ENCODE measurements around the gene PRMT9.

- TF ChIP-seq CTCF (conservative IDR thresholded peaks at IDR 0.05 in 1 of 2, IDR thresholded peaks at IDR 0.05 in 1 of 2; ENCODE audit: extremely low read depth in 1 of 2, insufficient read depth in 1 of 2, low read depth in 1 of 2, low read length in 2 of 2), result no peak
- TF ChIP-seq EZH2 (IDR thresholded peaks at IDR 0.05; ENCODE audit: borderline replicate concordance, low read length), result no peak
Measured at GRCh38 chr4:147625733-147626132, 58.2 kb downstream of the PRMT9 start.
